ENCODE measurements around the gene FOLR1. TPM values are rescaled to one million over a fixed set of nuclear protein-coding genes. Genes with fewer than 3 reads are reported as not detected.

Gene FOLR1
- total RNA-seq, 2 experiments from 2014 or later = not detected

Other genes with a start within 250 kb of the FOLR1 start
- gene IL18BP, start 193.2 kb upstream of the FOLR1 start, total RNA-seq = 1 to 10 TPM; 6.6 to 9.3 TPM
- 100 to 1,000 TPM; 149 to 158 TPM for gene NUMA1, start 111.6 kb upstream of the FOLR1 start, total RNA-seq
- gene LRRC51, start 111.3 kb upstream of the FOLR1 start, total RNA-seq = 1 to 10 TPM; 8.3 to 8.5 TPM
- gene LAMTOR1, start 88.8 kb upstream of the FOLR1 start, total RNA-seq = 10 to 100 TPM; 54.3 to 56.2 TPM
- gene TOMT, start 86.2 kb upstream of the FOLR1 start, total RNA-seq = not detected
- gene ANAPC15, start 79.4 kb upstream of the FOLR1 start, total RNA-seq = 10 to 100 TPM; 62.6 to 64.2 TPM
- not detected for gene FOLR3, start 56.4 kb upstream of the FOLR1 start, total RNA-seq
- gene FOLR2, start 24.7 kb downstream of the FOLR1 start, total RNA-seq = not detected
- 10 to 100 TPM; 96.9 to 98.9 TPM for gene INPPL1, start 32.6 kb downstream of the FOLR1 start, total RNA-seq
- not detected for gene PHOX2A, start 52.0 kb downstream of the FOLR1 start, total RNA-seq
- gene CLPB, start 242.4 kb downstream of the FOLR1 start, total RNA-seq = 10 to 100 TPM; 30.3 to 34.8 TPM